IPS DF 6.9 (cell line): Measurements from ENCODE around the gene TGFB1.
"Not testable (repeated sequence)": the region's sequence is repeated elsewhere in the genome, so short reads cannot be mapped to it uniquely, and the experiment has no call there.

Source experiments
- DNase-seq: peaks from one replicate; pipeline ENCODE4 v3.0.0-alpha.2; 2013; ENCODE audit warnings: low read depth, low spot score
- H3K27ac ChIP-seq: one replicate; pipeline ENCODE4 v1.5.1; 2013; ENCODE audit warnings: low read length, control low read depth
- H3K27me3 ChIP-seq: 2 replicates; pipeline ENCODE4 v1.6.1; 2013; ENCODE audit warnings: mild to moderate bottlenecking, low read length; ENCODE audit not compliant: control insufficient read depth, insufficient read depth
- H3K36me3 ChIP-seq: 2 replicates; pipeline ENCODE4 v1.6.1; 2013; ENCODE audit warnings: low read length; ENCODE audit not compliant: control insufficient read depth, insufficient read depth
- H3K4me1 ChIP-seq: 2 replicates; pipeline ENCODE4 v1.6.1; 2013; ENCODE audit warnings: low read length; ENCODE audit not compliant: control insufficient read depth, insufficient read depth
- H3K4me3 ChIP-seq: 2 replicates; pipeline ENCODE4 v1.5.1; 2013; ENCODE audit warnings: mild to moderate bottlenecking, low read length
- H3K9me3 ChIP-seq: 2 replicates; pipeline ENCODE4 v1.6.1; 2013; ENCODE audit warnings: low read length, inconsistent platforms; ENCODE audit not compliant: control insufficient read depth, insufficient read depth
- WGBS: extraction: QIAGEN DNeasy Blood & Tissue Kit; methylation state at CpG from one replicate; pipeline ENCODE4 v1.1.7; 2013; ENCODE audit warnings: mixed read lengths, missing lambda C conversion rate; ENCODE audit not compliant: insufficient read length, insufficient coverage; 5-methylcytosine and 5-hydroxymethylcytosine counted together

Gene TGFB1

GRCh38 chr19:41302624-41303351 is 50.9 kb downstream of the TGFB1 start:
- H3K4me1 ChIP-seq: no peaks in the 10 kb centered on the region
- peaks cover 73% of the 10 kb centered on the region for H3K36me3 ChIP-seq
- no peak overlapping the region for H3K4me3 ChIP-seq

GRCh38 chr19:41300555-41300954 is 53.2 kb downstream of the TGFB1 start:
- no peaks in the 10 kb centered on the region for H3K9me3 ChIP-seq
- WGBS: no CpG with 5 or more reads among the region's 6 CpGs
- H3K36me3 ChIP-seq: peaks cover 83% of the 10 kb centered on the region
- H3K4me1 ChIP-seq: no peaks in the 10 kb centered on the region
- no peak for DNase-seq
- H3K27me3 ChIP-seq: no peaks in the 10 kb centered on the region
- H3K4me3 ChIP-seq: no peak overlapping the region
- H3K27ac ChIP-seq: no peak overlapping the region

More at GRCh38 chr19:41302624-41303351, 50.9 kb downstream of the TGFB1 start:
- Histone ChIP-seq H3K27ac (no peak overlapping the region), H3K27me3 (no peaks in the 10 kb centered on the region), H3K9me3 (no peaks in the 10 kb centered on the region)
- DNase-seq: no peak
- no CpG with 5 or more reads among the region's 21 CpGs for WGBS

- Histone ChIP-seq H3K36me3 (peaks cover 84% of the 10 kb centered on the region), H3K4me1 (no peaks in the 10 kb centered on the region)
Observed at GRCh38 chr19:41299755-41300089, 54.0 kb downstream of the TGFB1 start.

GRCh38 chr19:41299046-41299754 is 54.5 kb downstream of the TGFB1 start:
- Histone ChIP-seq H3K4me1 (no peaks in the 10 kb centered on the region), H3K9me3 (no peaks in the 10 kb centered on the region), H3K4me3 (no peak overlapping the region), H3K36me3 (peaks cover 84% of the 10 kb centered on the region), H3K27ac (no peak overlapping the region), H3K27me3 (no peaks in the 10 kb centered on the region)
- no peak for DNase-seq
- WGBS: no CpG with 5 or more reads among the region's 10 CpGs

More at GRCh38 chr19:41299755-41300089, 54.0 kb downstream of the TGFB1 start:
- Histone ChIP-seq H3K9me3 (no peaks in the 10 kb centered on the region), H3K27me3 (no peaks in the 10 kb centered on the region), H3K4me3 (no peak overlapping the region), H3K27ac (no peak overlapping the region)
- no peak for DNase-seq
- WGBS: no CpG with 5 or more reads among the region's 4 CpGs

- no peak for DNase-seq
- Histone ChIP-seq H3K27me3 (no peaks in the 10 kb centered on the region), H3K9me3 (no peaks in the 10 kb centered on the region), H3K4me1 (no peaks in the 10 kb centered on the region), H3K4me3 (no peak overlapping the region), H3K36me3 (peaks cover 83% of the 10 kb centered on the region), H3K27ac (no peak overlapping the region)
- no CpG with 5 or more reads among the region's 4 CpGs for WGBS
Observed at GRCh38 chr19:41298348-41298964, 55.3 kb downstream of the TGFB1 start.

- Histone ChIP-seq H3K36me3 (peaks cover 78% of the 10 kb centered on the region), H3K9me3 (no peaks in the 10 kb centered on the region), H3K4me3 (no peak overlapping the region), H3K4me1 (no peaks in the 10 kb centered on the region), H3K27ac (no peak overlapping the region), H3K27me3 (no peaks in the 10 kb centered on the region)
- WGBS: no CpG with 5 or more reads among the region's 7 CpGs
- no peak for DNase-seq
Observed at GRCh38 chr19:41297628-41298347, 55.9 kb downstream of the TGFB1 start.

GRCh38 chr19:41296433-41296871 is 57.3 kb downstream of the TGFB1 start:
- no peaks in the 10 kb centered on the region for H3K4me1 ChIP-seq
- H3K4me3 ChIP-seq: no peak overlapping the region
- H3K27me3 ChIP-seq: no peaks in the 10 kb centered on the region
- peaks cover 77% of the 10 kb centered on the region for H3K36me3 ChIP-seq
- no CpG with 5 or more reads among the region's 2 CpGs for WGBS
- no peak overlapping the region for H3K27ac ChIP-seq
- H3K9me3 ChIP-seq: no peaks in the 10 kb centered on the region
- no peak for DNase-seq

GRCh38 chr19:41295499-41295898 is 58.2 kb downstream of the TGFB1 start:
- no CpG with 5 or more reads among the region's 6 CpGs for WGBS
- Histone ChIP-seq H3K27me3 (no peaks in the 10 kb centered on the region), H3K4me3 (no peak overlapping the region), H3K27ac (no peak overlapping the region), H3K36me3 (peaks cover 75% of the 10 kb centered on the region), H3K9me3 (no peaks in the 10 kb centered on the region), H3K4me1 (no peaks in the 10 kb centered on the region)
- no peak for DNase-seq

- no peak for DNase-seq
Observed at GRCh38 chr19:41294393-41294792, 59.3 kb downstream of the TGFB1 start.

GRCh38 chr19:41289814-41290213 is 63.9 kb downstream of the TGFB1 start:
- not testable (repeated sequence) for H3K27me3 ChIP-seq, H3K9me3 ChIP-seq, H3K4me3 ChIP-seq, H3K4me1 ChIP-seq, DNase-seq, H3K27ac ChIP-seq
- H3K36me3 ChIP-seq: peaks cover 34% of the 10 kb centered on the region
- no CpG with 5 or more reads among the region's 8 CpGs for WGBS

More at GRCh38 chr19:41294393-41294792, 59.3 kb downstream of the TGFB1 start:
- H3K27ac ChIP-seq: no peak overlapping the region
- H3K4me3 ChIP-seq: no peak overlapping the region
- no peaks in the 10 kb centered on the region for H3K9me3 ChIP-seq
- no peaks in the 10 kb centered on the region for H3K27me3 ChIP-seq
- peaks cover 66% of the 10 kb centered on the region for H3K36me3 ChIP-seq
- no CpG with 5 or more reads among the region's 10 CpGs for WGBS
- H3K4me1 ChIP-seq: no peaks in the 10 kb centered on the region
